CD4-positive, alpha-beta T cell treated with Interleukin-2 at 100 ng/mL for 4 hours (primary cell): ENCODE results near the gene MLPH.

Source experiments
- DNase-seq: peaks from one replicate; pipeline ENCODE4 v3.0.0-alpha.2; 2020; ENCODE audit warnings: low spot score

The MLPH gene

GRCh38 chr2:237569041-237569440 lies 82.0 kb downstream of the MLPH start:
- DNase-seq, result no peak

- no peak for DNase-seq
Observed at GRCh38 chr2:237569896-237570295, 82.8 kb downstream of the MLPH start.

DNA sequence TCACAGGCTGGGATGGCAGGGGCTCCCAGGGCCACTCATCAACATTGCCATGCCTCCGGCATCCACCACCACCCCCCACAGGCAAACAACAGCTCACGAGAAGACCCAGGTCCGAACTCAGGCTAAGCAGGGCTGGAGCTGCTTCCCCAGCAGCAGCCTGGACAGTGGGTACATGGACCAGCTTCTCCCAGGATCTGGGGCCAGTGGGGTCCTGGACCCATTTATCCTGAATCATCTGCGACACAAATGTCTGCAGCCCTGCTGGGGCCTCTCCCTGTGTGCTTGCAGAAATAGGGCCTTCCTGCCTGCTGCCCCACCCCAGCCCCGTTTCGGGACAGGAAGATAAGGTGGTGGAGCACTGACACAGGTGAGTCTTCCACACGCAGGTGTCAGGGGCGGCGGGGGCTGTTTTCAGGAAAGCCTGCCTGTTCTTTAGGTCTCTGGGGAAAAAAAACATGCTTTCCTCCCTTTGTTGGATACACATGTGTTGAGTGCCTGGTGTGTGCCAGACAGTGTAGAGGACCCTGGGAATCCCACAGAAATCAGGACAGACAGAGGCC lies 83.8 kb downstream of the MLPH start:
- no peak for DNase-seq

DNA sequence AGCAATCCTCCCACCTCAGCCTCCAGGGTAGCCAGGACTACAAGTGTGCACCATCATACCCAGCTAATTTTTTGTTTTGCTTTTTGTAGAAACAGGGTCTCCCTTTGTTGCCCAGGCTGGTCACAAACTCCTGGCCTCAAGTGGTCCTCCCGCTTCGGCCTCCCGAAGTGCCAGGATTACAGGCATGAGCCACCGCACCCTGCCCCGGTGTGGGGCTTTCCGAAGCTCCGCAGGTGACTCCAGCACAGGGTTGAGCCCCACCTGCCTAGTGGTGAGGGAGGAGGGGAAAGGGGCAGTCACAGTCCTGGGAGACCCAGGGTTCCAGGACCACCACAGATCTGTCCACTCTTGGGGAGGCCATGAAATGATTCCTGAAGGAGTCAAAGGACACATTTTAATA lies 84.5 kb downstream of the MLPH start:
- DNase-seq, result no peak

DNA sequence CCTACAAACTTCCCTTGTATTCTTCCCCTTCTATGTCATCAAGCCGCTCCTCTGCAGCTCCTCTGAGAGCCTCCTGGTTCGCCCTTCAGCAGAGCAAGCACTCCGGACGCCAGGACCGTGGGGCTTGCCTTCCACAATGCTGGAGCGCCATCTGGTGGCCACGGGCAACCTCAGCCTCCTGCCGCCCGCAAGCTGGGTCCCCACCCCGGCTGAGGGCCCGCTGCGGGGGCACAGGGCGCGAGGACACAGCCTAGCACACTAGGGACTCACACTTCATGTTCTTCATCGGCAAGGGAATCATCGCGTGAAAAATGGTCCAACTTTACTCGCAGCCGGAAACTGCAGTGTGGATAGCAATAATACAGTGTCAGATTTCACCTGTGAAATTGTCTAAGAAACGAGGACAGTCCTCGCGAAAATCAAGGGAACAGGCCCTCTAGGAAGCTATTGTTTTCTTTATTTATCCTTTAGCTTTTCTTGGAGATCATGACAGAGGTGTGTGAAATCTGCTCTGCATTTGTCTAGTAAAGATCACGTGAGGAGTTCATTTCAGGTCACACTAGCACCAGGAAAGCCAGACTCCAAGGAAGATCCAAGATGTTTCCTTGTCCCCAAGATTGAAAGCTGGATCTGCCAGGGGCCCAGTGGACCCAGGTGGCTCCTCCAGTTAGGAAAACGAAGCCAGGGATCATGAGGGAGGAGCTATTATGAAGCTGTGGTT lies 85.1 kb downstream of the MLPH start:
- peak; percentile 80 for DNase-seq

DNA sequence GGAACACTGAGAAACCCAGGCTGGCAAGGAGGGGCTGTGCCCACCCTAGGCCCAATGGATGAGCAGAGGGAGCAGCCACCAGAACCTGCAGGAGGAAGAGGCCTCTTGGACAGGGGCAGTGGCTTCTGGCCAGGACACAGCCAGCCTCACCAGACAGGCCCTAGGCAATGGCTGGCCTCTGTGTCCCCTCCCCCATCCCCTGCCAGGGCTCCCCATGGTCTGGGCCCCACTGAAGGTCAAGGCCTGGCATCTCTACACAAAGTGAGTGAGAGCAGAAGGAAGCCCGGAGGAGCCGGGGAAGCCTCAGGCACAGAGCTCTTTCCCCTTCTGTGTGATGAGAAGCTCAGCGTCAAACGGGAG lies 85.7 kb downstream of the MLPH start:
- DNase-seq, result no peak

DNA sequence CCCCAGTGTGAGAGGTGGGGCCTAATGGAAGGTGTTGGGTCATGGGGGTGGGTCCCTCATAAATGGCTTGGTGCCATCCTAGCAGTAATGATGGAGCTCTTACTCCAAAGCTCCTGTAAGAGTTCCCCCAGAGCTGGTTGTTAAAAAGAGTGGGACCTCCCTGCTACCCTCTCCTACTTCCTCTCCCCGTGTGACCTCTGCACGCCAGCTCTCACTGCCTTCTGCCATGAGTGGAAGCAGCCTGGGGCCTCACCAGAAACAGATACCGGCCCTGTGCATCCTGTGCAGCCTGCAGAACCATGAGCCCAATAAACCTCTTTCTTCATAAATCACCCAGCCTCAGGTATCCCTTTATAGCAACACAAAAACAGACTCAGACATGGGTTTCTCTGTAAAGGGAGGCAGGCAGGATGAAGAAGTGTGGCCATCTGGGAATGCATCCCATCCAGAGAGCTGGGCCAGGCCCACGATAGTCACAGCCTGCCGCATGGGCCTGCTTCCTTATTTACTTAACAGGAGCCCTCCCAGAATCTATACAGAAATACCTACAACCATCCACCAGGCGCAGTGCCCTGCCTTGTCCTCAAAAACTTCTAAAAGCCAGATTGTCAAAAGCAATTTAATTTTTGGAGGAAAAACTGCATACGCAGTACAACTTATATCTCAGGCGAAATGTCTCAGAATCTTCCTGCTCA lies 86.8 kb downstream of the MLPH start:
- DNase-seq, result no peak

DNA sequence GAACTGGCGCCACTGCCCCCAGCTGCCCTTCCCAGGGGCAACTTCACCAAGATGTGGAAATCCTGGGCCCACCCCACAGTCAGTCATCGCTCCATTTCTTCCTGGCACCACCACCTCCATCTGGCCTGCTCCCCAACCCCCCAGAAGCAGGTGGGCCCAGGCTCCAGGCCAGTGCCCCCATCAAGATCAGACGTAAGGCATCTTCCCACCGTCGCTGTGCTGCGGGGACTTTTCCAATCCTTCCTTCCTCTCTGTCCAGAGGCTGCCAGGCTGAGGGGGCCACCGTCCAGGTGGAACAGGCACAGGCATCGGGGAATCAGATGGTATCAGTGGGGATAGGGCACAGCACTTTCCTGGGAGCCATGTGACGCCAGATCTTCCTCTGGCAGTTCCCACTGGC lies 87.4 kb downstream of the MLPH start:
- no peak for DNase-seq

DNA sequence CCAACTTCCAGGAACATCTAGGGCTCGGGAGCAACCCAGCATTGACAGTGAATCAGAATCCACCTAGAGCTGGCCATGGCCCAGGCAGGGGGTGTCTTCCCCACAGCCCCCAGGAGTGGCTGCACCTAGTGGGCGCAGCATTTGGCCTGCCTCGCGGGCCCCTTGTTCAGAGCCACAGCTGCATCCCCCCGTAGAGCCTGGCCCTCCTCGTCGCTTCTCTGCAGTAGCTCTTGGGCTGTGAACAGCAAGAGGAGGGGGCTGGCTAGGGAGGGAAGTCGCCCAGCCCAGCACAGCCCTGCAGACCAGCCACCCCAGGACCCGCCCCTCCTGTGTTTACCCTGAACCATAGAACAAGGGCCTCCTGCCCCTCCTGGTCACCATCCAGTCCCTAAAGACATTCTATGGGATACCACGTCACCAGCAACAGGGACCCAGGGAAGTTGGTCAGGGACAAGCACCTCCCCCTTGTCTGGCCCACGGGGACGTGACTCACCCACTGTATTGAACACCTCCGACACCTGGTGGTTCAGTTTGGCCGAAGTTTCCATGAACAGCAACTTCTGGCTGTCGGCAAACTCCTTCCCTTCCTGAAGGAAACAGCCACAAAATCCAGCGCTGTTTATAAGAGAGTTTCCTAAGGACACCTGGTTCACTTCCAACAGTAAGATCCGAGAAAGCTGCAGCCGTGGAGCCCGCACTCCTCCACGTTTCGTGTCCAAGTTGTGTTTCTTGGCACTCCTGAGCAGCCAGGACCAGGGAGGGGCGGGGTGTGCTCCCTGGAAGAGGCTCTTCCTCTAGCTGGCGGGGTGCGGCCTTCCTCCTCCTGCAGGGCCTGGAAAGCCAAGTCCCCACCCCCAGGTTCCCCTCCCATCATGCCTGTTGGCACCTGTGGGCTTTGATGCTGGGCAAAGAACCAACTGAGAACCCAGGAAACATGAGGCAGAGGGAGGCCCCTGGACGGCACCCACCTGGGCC lies 88.1 kb downstream of the MLPH start:
- DNase-seq, result no peak

DNA sequence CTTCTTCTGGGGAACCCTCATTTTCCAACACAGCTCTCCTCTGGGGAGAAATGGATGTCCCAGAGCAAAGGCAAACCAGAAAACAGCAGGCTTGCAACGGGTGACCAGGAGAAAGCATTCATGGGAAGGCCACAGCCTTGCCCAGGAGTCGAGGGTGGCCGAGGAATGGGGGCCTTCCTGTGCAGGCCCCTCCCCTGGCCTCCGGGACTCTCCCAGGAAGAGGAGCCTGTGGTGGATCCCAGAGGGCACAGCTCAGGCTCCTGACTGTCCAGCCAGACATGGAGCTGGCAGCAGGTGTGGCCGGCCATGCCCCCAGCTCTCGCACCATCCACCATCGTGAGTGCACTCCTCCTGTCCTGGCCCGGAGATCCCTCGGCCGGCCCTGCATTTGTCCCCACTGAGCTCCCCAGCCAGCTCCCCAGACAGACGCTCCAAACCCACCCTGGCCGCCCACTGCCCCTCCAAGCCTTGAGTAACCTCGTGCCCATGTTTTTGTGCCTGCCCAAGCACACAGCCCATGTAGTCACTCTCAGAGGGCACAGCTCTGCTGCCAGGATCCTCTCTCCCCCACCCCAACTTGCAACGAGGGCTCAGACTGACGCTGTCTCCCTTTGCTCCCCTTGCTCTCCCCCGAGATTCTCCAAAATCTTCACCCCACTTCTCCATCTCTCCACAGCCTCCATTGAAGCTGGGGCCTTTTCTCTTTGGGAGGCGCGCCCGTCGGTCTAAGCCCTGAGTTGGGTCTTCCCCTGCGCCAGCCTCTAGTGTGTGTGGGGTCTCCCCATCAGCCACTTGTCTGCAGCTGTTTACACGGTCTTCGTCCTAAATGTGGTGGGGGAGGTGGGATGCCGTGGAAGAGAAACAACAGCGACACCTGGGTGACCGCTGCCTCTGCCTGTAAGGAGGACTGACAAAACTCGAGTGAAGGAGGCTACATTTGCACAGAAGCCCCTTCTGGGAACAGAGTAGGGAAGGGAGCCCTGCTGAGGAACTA lies 89.1 kb downstream of the MLPH start:
- DNase-seq, result no peak

DNA sequence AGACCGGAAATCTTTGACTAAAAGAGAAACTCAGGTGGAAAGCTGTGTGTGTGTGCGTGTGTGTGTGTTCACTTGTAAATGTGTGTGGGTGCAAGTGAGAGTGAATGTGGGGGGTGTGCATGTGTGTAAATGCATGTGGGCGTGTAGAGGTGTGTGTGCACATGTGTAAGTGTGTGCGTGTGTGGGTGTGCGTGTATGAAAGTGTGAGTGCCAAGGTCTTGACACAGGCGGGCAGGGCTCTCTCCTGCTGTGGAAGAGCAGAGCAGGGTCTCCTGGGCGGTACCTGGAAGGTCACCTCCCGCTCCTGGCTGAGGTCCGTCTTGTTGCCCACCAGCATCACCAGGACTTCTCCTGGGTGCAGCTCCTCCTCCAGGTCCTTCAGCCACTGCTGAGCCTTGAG lies 89.9 kb downstream of the MLPH start:
- no peak for DNase-seq

GRCh38 chr2:237577458-237577857 lies 90.4 kb downstream of the MLPH start:
- DNase-seq, result no peak

GRCh38 chr2:237577956-237578870 lies 91.2 kb downstream of the MLPH start:
- DNase-seq, result no peak

- no peak for DNase-seq
Observed at GRCh38 chr2:237581326-237581725, 94.3 kb downstream of the MLPH start.

GRCh38 chr2:237581751-237582746 lies 95.0 kb downstream of the MLPH start:
- DNase-seq, result peak; percentile 55

GRCh38 chr2:237583385-237584295 lies 96.6 kb downstream of the MLPH start:
- DNase-seq, result no peak

GRCh38 chr2:237585590-237586221 lies 98.7 kb downstream of the MLPH start:
- DNase-seq, result no peak
